Choroid plexus epithelial cell (primary cell): ENCODE data around the gene GMPPB.

Source experiments
- DNase-seq: peaks from one replicate; pipeline ENCODE4 v3.0.0-alpha.2; 2010; ENCODE audit warnings: low read depth
- H3K4me3 ChIP-seq: 2 replicates; pipeline ENCODE4 v1.5.1; 2011; ENCODE audit warnings: low read depth, mild to moderate bottlenecking, control low read depth, low read length, moderate library complexity
- TF ChIP-seq, protein P1 (sequence below): conservative IDR thresholded peaks from 2 replicates; pipeline ENCODE4 v1.5.1; 2011; ENCODE audit warnings: low read depth, mild to moderate bottlenecking, control low read depth, inconsistent platforms, low read length, moderate library complexity

GMPPB gene

DNA sequence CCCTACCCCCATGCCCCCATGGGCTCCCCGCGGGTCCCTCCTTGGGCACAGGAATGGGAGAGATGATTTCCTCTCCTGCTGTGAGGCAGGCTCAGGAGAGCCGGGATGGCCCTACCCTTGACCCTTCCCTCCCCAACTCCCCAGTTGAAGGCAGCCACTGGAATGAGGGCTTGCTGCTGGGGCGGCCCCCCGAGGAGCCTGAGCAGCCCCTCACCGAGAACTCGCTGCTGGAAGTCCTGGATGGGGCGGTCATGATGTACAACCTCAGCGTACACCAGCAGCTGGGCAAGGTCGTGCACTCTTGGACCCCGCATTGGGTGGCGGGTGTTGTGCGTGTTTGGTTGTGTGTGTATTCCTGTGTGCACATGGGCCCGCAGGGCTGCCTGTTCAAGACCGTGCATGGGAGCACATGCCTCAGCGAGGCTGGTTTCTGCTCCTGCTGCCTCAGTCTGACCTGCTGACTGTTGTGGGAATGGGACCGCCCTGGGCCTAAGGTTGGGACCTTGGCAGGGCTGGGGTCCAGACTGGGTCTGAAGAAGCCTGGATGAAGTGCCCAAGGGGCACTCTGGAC, 18.3 kb downstream of the GMPPB start:
- no peak overlapping the region for H3K4me3 ChIP-seq
- TF ChIP-seq, protein P1, sequence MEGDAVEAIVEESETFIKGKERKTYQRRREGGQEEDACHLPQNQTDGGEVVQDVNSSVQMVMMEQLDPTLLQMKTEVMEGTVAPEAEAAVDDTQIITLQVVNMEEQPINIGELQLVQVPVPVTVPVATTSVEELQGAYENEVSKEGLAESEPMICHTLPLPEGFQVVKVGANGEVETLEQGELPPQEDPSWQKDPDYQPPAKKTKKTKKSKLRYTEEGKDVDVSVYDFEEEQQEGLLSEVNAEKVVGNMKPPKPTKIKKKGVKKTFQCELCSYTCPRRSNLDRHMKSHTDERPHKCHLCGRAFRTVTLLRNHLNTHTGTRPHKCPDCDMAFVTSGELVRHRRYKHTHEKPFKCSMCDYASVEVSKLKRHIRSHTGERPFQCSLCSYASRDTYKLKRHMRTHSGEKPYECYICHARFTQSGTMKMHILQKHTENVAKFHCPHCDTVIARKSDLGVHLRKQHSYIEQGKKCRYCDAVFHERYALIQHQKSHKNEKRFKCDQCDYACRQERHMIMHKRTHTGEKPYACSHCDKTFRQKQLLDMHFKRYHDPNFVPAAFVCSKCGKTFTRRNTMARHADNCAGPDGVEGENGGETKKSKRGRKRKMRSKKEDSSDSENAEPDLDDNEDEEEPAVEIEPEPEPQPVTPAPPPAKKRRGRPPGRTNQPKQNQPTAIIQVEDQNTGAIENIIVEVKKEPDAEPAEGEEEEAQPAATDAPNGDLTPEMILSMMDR: no peak
- no peak for DNase-seq

DNA sequence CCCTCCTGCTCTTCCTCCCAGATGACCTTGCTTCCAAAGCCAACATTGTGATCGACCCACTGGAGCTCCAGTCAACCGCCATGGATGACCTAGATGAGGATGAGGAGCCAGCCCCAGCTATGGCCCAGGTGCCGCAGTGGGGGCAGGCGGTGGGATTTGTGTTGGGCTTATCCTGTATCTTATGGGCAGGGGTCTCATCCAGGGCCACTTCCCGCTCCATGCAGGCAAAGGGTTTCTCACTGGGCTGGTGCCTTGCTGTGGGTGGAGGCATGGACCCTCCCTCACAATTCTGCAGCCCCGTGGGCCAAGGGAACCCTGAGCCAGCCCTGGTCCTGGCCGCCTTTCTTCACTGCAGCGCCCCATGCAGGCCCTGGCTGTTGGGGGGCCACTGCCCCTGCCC, 19.1 kb downstream of the GMPPB start:
- no peak for DNase-seq
- TF ChIP-seq, protein P1: no peak

DNA sequence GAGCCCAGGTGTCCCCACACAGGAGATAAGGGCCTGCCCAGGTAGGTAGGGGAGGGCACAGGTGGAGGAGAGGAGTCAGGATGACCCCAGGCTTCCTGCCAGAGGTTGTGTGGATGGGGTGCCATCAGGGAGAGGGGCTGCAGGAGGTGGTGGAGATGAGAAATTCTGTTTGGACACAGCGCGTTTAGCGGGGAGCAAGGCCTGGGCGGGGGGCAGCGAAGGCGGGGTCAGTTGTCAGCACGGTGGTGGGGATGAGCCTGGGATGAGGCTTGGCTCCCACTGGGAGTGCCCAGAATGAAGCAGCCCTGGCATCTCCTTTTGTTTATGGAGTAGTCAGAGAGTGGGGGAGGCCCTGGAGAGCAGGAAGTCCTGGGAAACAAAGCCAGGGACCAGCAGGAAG, 19.8 kb downstream of the GMPPB start:
- DNase-seq: no peak
- TF ChIP-seq, protein P1: no peak
- no peak overlapping the region for H3K4me3 ChIP-seq

More for the DNA sequence above, 19.1 kb downstream of the GMPPB start:
- no peak overlapping the region for H3K4me3 ChIP-seq

DNA sequence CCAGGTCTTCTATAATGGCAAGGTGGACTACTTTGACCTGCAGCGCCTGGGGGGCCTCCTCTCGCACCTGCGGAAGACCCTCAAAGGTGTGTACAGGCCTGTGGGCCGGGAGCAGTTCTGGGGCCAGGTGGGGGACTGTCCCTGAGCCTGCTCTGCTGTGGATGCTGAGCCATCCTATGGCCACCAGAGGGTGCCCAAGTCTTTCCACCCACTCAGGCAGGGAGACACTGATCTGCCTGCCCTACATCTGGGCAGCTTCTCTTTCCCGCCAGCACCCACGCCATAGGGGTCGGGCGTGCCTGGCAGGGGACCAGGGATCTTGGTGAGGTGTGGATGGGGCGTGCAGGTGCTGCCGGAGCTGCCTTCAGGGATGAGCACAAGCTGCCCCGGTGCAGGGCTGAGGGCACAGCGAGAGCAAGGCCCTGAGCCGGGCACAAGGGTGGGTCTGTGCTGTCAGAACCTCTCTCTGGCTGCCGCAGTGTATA, 20.3 kb downstream of the GMPPB start:
- TF ChIP-seq, protein P1: peak; percentile 90
- DNase-seq: peak; percentile 78
- no peak overlapping the region for H3K4me3 ChIP-seq

DNA sequence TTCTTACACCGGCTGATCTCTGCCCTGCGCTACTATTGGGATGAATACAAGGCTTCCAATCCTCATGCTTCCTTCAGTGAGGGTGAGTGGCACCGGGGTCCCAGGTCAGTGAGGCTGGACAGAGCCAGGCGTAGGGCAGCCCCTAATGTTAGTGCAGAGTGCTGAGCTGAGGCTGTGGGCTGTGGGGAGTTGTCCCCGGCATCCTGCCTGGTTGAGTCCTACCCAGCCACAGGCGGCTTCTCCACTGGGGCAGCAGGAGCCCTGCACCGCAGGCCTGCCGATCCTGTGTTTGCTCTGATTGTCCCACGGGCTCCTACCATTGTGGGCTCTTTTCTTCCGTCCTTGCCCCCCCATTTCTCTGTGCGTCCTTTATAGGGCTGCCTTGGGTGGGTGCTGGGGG, 21.1 kb downstream of the GMPPB start:
- DNase-seq: no peak
- TF ChIP-seq, protein P1: no peak
- H3K4me3 ChIP-seq: no peak overlapping the region

DNA sequence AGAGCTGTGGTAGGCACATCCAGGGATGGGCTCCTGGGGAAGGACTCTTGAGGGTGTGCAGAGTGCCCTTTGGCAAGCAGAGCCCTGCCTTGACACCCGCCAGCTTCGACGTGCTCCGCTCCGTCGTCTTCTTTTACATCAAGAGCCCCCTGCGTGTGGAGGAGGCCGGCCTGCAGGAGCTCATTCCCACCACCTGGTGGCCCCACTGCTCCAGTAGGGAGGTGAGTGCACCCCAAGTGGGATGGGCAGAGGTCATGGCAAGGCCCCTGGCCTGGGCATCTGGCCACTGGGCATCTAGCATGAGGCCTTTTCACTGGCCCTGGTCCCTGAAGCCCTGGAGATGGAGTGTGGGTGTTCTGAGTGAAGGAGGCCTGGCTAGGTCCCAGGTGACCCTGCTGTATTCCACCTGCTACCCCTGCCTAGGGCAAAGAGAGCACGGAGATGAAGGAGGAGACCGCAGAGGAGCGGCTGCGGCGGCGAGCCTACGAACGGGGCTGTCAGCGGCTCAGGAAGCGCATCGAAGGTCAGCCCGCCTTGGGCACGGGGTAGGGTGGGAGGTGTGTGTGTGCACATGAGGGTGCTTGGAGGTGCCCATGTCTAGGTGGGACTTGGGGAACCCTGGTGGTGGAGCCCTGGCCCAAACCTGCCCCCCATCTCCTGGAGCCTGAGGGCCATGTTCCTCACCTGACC, 22.2 kb downstream of the GMPPB start:
- no peak overlapping the region for H3K4me3 ChIP-seq
- DNase-seq: no peak
- TF ChIP-seq, protein P1: peak; percentile 71
